Stimulated activated CD8-positive, alpha-beta memory T cell treated with anti-CD3 and anti-CD28 coated beads, Interleukin-2, amount 100 ng/mL, for 1 hour (primary cell): ENCODE data around the gene SLC4A2.
A peak's percentile ranks its signal among the peaks of the same experiment; 100 is the strongest.

Experiments used
- DNase-seq, 2 donors: peaks; one replicate each; pipeline ENCODE4 v3.0.0-alpha.2; 2020; ENCODE audit warnings: low read depth in 2 of 2

Gene SLC4A2

DNA sequence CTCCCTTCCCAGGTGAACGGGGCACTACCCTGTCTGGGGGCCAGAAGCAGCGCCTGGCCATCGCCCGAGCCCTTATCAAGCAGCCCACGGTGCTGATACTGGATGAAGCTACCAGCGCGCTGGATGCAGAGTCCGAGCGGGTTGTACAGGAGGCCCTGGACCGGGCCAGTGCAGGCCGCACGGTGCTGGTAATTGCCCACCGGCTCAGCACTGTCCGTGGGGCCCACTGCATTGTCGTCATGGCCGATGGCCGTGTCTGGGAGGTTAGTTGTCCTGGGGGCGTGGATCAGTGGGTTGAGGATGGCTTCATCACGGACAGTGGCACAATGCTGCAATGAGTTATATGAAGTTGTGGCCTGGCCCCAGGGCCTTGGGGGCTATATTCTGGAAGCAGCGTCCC, 15.4 kb upstream of the SLC4A2 start:
- DNase-seq = no peak

DNA sequence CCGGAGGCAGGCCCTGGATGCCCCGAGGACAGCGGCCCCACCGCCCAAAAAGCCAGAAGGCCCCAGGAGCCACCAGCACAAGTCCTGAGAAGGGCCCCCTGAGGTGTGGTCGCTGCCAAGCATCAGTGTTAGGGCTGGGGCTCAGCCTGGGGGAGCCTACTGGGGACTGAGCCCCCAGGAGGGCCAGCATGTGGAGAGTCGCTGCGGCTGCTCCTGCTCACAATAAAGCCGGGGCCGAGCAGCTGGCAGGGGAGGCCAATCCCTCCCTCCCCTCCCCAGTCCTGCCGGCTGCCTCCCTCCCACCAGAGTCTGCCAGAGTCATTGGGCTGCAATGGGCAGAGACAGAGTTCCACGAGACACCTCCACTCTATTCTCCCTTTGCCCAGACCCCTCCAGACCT, 14.1 kb upstream of the SLC4A2 start:
- DNase-seq = no peak

DNA sequence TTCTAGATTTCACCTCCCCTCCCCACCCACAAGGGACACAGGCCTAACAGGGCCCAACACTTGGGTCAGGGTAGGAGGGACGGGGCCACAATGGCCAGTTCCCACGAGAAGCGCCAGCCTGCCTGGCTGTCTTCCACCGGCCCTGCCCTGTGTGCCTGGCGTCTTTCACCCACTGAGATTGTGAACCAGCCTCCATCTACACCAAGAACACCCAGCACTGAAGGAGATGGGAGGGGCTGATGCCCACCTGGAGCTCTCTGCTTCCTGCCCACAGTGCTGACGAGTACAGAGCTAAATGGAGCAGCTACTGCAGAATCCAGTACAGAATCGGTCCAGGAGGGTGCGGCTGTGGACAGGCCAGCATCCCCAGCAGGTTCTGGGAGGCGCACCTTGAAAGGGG, 13.4 kb upstream of the SLC4A2 start:
- DNase-seq = no peak

DNA sequence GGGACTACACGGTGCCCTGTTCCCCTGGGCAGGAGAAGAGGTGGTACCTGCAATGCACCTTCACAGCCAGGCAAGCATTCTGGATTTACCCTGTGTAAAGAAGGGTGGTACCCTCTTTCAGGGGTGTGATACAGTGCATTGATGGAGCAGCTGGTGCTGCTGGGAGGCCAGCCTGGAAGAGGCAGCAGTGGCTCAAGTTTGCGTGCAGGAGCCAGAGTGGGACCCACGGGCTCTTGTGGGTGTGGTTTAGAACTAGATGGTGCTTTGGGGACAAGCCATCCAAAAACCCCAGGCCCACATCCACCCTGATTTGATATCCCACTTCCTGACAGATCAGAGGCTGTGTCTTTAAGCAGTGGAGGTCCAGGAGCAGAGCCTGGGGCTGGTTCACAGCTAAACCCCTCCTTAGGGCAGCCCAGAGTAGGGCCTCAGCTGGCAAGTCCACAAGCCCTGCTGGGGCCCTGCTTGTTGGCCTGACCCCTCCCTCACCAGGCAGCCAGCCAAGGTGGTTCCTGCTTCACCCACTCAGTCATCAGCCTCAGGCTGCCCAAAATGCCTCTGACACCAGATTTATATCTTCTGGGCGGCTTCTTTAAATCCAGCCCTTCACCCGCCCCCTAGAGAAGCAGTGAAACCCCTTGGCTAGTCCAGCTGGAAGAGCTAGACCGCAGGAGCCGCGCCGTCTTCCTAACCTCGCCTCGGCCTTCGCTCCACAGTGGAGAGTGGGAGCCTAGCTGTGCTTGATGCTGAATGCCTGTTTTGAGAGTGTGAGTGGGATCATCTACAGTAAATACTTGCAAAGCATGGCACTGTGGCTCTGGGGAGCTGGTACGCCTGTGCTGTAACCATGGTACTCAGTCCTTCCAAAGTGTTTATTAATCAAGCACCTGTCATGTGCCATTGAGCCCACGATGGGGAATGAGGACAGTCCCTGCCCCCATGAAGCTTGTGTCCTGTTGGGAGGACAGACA, 12.5 kb upstream of the SLC4A2 start:
- DNase-seq = no peak

DNA sequence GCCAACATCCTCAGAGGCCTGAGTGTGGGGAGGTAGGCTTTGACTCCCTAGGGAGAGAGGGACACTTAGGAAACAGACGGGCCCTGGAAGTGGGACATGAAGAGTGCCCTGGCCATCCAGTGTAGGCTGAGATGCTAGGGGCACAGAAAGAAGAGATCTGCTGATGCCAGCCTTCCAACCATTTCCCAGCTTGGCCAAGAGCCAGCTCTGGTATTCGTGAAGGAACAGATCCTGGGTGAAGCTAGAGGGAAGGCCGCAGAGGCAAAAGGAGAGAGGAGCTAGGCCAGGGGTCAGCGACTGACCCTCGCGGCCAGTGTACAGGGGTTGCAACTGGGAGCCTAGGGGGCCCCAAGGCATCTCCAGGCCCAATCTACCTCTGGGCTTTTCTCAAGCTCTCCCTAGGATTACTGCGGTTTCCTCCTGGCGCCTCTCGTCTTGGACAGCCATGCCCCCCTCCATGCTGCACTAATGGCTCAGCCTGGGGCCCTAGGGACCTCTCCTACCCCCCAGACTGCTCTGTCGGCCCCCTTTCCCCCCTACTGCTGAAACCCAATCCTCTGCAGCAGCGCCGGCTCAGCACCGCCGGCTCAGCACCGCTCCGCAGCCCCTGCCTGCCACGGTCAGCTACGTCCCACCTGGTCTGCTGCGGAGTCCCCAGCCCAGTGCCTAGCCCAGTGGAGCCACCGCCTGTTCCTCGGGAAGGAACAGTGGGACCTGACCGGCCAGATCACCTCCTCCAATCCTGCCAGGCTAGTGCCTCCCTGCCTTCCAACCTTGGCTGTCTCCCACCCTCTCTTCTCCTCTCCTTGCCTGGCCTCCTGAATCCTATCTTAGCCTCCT, 11.2 kb upstream of the SLC4A2 start, which contains the start of gene ASIC3:
Gene ASIC3, plus strand, starts transcription at position 556 of the 840 bp plus-strand sequence. CDS start 355 bp downstream, outside the sequence.
- DNase-seq = no peak

DNA sequence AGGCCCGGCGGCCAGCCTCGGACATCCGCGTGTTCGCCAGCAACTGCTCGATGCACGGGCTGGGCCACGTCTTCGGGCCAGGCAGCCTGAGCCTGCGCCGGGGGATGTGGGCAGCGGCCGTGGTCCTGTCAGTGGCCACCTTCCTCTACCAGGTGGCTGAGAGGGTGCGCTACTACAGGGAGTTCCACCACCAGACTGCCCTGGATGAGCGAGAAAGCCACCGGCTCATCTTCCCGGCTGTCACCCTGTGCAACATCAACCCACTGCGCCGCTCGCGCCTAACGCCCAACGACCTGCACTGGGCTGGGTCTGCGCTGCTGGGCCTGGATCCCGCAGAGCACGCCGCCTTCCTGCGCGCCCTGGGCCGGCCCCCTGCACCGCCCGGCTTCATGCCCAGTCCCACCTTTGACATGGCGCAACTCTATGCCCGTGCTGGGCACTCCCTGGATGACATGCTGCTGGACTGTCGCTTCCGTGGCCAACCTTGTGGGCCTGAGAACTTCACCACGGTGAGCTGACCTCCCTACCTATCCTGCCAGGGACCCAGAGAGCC, 10.4 kb upstream of the SLC4A2 start:
- no peak for DNase-seq

DNA sequence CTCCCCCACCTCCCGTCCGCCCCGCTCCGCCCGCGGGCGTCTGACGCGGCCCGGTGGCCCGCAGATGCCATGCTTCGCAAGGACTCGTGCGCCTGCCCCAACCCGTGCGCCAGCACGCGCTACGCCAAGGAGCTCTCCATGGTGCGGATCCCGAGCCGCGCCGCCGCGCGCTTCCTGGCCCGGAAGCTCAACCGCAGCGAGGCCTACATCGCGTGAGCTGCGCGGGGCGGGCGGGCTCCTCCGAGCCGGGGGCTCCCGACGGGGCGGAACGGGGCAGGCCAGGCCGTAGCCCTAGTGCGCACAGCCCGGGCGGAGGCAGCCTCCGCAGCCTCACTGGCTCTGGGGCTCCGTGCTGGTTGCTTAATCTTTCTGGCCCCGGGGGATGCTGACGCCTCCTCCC, 8.3 kb upstream of the SLC4A2 start:
- DNase-seq = no peak

DNA sequence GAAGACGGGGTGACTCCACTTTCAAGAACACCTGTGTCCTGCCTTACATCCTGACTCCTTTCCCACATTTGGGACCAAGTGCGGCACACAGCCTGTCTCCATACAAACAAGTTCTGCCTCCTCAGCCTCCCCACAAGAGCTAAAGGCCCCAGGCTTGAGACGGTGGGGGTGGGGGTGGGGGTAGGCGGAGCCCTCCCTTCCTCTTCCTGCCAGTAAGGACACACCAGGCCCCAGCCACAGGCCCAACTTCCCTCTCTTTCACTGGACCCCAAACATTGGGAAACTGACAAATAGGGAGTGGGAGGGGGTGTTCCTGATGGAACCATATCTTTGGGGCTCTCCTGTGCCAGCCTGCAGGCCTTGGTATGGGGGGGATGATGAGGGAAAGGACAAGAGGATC, 6.3 kb upstream of the SLC4A2 start:
- no peak for DNase-seq

DNA sequence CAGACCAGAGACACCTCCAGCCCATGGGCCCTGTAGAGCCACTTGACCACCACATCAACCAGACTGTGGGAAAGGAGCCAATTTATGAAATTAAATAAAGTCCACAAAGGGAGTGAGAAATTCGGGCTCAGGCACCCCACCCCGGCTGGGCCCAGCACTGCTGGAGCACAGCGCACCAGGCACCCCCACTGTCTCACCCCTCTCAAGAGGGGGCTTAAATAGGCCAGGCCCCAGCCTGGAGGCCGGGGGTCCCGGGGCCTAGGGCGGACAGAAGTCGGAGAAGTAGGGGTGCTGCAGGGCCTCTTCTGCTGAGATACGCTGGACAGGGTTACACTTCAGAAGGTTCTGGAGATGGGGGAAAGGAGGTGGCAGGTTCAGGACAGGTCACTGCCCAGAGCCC, 5.6 kb upstream of the SLC4A2 start:
- DNase-seq = no peak

DNA sequence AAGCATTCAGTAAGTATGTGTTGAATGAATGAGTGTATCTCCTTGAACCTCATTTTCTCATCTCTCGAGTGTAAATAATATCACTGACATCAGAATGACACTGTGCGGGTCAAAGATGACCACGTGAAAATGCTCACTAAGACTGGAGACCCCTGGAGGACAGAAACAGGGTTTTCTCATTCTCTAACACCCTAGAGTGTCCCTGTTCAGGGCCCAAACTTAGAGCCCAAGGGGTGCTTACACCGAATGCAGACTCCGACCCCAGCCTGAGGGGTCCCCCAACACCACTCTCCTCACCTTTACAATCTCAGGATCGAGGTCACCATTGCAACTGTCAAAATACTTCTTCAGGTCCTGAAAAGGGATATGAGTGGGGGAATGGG, 3.1 kb upstream of the SLC4A2 start:
- DNase-seq = no peak

DNA sequence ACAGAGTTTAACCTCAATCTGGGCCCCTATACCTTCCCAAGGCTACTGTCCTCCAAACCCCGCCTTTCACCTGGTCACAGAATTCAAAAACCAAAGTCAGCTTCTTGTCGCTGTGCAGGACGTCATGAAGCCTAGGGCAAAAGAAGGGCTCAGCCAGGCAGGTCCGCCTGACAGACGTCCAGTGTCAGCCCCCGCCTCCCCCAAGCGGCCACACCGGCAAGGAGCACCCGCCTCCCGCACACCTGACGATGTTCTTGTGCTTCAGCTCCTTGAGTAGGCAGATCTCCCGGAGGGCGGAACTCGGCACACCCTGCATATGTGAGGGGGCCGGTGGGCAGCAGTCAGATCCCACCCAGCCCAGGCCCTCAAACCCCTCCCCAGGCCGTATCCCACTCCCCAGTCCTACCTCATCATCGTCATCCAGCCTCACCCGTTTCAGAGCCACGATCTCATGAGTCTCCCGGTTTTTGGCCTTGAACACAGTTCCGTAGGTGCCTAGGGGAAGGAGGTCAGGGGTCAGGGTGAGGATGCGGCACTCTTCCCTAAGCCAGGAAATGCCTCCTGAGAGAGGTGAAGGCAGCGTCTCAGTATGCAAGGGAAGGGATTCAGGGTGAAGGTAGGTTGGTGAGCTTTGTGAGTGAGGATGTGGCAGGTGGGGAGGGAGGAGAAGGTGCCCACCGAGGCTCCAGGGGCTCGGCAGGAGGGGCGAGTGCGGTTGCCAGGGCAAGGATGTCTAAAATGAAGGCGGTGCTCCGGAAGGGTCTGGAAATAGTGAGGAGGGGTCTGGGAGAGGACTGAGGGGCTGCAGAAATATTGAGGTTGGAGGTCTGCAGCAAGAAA, 2.5 kb upstream of the SLC4A2 start:
- no peak for DNase-seq

DNA sequence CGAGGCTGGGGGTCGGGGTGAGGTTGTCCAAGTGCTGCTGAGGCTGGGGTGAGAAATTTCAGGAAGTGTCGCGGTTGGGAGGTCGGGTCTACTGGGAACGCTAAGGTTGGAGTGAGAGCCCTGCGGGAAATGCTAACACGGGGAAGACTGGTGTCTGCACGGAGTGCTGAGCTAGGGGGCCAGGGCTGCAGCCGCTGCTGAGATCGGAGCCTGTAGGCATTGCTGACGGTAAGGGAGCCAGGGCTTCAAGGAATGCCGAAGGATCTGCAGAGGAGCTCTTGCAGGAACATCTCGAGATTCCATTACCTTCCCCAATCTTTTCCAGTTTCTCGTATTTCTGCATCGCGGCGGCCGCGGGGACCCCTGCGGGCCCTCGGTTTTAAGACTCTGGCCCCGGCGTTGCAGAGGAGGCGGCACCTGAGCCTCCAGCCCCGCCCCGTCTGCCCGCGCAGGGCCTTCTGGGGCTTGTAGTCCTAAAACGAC, 1.8 kb upstream of the SLC4A2 start, which contains the start of gene CDK5:
Gene CDK5, minus strand, starts transcription at position 392 of the 483 bp plus-strand sequence. Its CDS starts 49 bp downstream, at position 343.
- DNase-seq = no peak

DNA sequence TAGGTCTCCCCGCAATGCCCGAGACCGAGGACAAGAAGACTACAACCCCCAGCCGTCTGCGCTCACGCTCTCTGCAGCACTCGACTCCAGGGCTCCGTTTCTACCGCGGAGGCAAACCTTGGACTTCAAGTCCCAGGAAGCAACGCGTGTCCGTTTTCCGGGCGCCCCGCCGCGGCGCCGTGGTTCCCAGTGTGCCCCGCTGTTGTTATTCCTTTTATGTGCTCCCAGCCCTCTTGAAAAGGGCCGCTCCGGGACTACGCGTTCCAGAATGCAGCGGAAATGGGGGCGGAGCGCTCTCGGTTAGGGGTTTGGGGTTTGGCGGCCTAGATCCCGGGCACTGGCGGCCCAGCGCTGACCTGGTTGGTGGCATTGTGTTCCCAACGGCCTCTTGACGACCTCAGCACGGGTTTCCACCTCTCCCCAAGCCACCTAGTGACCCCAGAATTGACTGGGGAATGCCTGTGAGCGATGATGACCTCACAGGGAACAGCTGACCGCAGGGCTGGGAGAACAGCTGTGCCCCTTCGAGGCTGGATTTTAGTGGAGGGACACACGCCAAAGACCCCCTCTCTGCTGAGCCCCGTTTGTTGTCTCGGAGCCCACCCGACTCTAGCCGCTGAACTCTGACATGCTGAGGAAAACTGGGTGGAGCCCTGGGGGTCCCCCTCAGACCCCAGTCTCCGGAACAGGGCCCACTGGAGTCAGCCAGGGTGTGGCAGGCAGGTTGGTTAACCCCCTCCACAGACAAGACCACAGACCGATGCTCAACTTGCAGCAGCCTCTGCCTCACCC, 1.2 kb upstream of the SLC4A2 start:
- peak; percentile 88 to 92 for DNase-seq

DNA sequence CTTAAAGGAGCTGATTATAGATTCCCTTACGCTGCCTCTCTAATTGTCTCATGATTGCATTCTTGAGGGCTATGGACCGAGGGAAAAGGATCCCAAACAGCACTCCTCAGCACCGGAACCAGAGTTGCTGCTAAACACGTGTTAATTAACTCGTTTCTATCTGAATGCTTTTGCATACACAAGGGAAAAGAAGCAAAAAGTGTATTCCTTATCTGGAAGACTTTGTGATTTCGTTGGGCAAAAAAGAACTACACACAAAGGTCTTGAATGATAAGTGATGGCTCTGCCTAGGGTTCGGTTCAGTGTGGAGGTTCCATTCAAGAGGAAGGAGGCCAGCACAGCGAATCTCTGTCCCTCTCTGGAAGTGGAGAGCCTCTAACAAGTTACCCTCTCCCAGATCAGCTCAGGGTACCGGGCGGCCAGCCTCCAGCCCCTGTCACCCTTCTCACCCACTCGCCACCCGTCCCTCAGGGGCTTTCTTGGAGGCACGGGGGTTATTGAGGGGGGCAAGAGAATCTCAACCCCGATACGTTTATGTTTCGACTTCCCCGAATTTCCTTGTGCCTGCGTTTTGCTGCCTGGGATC, 515 bp upstream of the SLC4A2 start:
- no peak for DNase-seq

DNA sequence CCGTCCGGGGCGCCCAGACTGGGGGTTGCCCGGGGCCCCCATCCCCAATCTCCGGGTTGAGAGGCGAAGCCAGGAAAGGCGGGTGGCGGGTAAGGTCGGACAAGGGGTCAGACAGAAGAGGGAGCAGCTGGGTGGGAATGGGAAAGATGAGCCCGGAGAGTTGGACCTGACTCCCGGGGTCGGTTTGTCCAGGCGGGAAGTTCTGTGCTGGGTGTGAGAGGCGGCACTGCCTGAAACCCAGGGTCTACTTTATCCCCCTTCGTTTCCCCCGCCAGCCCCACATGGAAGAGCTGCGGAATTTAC, 675 bp downstream of the SLC4A2 start:
- DNase-seq = no peak

DNA sequence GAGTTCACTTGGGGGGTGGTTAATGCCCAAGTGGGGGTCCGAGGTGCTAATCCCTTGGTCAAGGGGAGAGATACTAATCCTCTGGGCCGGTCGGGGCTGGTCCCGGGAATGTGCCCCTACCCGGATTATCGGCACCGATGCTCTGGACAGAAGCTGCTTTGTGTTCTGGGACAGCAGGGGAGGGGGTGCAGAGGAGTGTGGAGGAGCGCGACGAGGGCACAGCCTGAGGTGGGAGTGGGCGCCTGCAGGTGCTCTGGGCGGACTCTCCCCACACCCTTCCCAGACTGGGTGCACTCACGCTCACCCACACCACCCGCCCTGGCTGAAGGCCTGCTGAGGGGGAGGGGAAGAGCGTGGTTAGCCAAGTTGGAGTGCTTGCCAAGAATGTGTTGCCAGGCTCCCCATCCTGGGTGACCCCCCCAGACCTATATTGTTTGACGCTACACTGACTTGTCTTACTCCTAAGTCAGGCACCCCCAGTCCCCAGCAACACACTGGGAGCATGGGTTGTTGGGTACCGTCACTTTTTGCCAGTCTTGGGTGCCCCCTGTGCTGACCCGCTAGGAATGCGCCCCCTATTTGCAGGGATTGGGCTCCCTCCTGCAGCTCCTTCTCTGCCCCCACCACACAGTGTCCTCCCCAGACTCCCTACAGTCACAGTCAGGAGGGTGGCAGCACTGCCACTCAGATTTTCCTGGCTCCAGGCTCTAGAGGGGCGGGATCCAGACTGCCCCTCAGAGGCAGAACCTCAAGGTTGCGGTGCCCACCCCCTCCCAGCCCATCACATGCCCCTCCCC, 1.2 kb downstream of the SLC4A2 start:
- DNase-seq = no peak

DNA sequence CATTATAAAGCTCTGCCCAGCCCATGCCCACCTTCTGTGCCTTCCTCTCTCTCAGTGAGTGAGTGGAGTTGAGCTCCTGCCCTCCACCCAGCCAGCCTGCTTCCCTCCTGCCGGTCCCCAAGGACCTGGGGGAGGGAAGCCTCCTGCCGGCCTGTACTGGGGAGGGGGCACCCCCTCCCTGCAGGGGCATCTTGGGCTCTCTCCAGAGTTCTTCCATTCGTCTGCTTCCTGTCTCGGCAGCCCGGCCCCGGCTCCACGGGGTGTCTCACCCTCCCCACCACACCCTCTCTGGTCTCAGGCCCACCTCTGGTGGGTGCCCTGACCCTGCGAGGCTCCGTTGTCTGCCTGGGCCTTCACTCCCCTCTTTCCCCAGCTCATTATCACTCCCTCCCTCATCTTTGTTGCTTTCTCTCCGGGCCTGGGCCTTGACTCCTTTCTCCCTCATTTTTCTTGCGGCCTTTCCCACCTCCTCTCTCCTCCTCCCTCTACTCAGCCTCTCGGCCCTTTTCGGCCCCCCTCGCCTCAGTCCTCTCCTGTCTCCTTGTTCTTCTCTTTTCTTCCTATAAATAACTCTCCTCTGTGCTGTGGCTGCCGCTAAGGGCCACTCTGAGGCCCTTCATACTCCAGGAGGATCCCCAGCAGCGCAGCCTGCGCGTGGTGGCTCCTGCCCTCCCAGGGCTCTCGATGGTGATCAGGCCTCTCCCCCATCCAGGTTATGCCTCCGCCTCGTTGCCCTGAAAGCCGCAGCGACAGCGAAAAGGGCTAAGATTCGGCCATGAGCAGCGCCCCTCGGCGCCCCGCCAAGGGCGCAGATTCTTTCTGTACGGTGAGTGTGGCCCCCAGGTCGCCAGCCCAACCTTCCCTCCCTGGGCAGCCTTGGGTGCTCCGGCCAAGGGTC, 2.1 kb downstream of the SLC4A2 start:
- DNase-seq = no peak

DNA sequence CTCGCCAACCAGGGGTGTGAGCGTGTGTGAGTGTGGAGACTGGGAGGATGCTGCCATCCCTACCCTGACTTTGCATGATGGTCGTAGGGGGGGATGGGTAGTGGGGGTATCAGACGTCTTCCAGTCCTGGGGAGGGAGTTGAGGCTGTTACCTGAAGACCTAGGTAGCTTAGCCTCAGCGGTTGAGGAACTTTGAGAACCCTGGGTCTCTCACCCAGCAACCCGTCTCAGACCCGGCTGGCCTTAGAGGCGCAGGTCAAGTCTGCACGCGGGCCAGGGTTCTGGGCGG, 2.7 kb downstream of the SLC4A2 start:
- DNase-seq = no peak
